Upper lobe of left lung (tissue), 6 donors: ENCODE data around the gene TNFSF12. TPM values are rescaled to one million over a fixed set of nuclear protein-coding genes. Genes with fewer than 3 reads are reported as not detected.

ENCODE experiments used
- ATAC-seq, 2 donors: fragments of 200-7000 bp; cut with Tn5 transposase; one replicate each; pipeline ENCODE4 v1.9.1; 2022; ENCODE audit warnings: mild to moderate bottlenecking in 2 of 2, moderate library complexity in 2 of 2; ENCODE audit not compliant: low FRiP score in 2 of 2
- DNase-seq, 2 donors: peaks; one replicate each; pipeline ENCODE4 v3.0.0-alpha.2; 2019 to 2020
- H3K27ac ChIP-seq, 4 donors: fragments of 200-600 bp; sonication (generic); one replicate each; pipeline ENCODE4 v1.5.1; 2016 to 2019
- H3K27me3 ChIP-seq, 4 donors: fragments of 200-600 bp; sonication (generic); one replicate each; pipeline ENCODE4 v1.5.1; 2017 to 2019
- H3K36me3 ChIP-seq, 4 donors: fragments of 200-600 bp; sonication (generic); one replicate each; pipeline ENCODE4 v1.5.1; 2016 to 2019
- H3K4me1 ChIP-seq, 4 donors: fragments of 200-600 bp; sonication (generic); one replicate each; pipeline ENCODE4 v1.5.1; 2018 to 2019
- H3K4me3 ChIP-seq, 4 donors: fragments of 200-600 bp; sonication (generic); one replicate each; pipeline ENCODE4 v1.5.1; 2017 to 2019; ENCODE audit warnings: mild to moderate bottlenecking in 2 of 4, moderate library complexity in 1 of 4
- H3K9me3 ChIP-seq, 4 donors: fragments of 200-600 bp; sonication (generic); one replicate each; pipeline ENCODE4 v1.5.1; 2018 to 2019
- CTCF ChIP-seq, 6 experiments: fragments of 450-650 bp in 4 of 6; fragments of 200-600 bp in 2 of 6; sonication (generic) in 2 of 6; IDR thresholded peaks; one replicate each; pipeline ENCODE4 v1.5.1; 2016 to 2019; ENCODE audit warnings: antibody characterized with exemption in 6 of 6
- EP300 ChIP-seq, 4 donors: sonication (generic); formaldehyde crosslinking; IDR thresholded peaks; one replicate each; pipeline ENCODE4 v1.5.1; 2017; ENCODE audit warnings: antibody characterized with exemption in 4 of 4, control low read depth in 2 of 4
- POLR2A ChIP-seq, 4 donors: fragments of 450-650 bp; IDR thresholded peaks; one replicate each; pipeline ENCODE4 v1.5.1; 2016 to 2017; ENCODE audit warnings: antibody characterized with exemption in 4 of 4, mild to moderate bottlenecking in 2 of 4
- POLR2AphosphoS5 ChIP-seq, 2 donors: sonication (generic); formaldehyde crosslinking; IDR thresholded peaks; one replicate each; pipeline ENCODE4 v1.5.1; 2017; ENCODE audit warnings: antibody characterized with exemption in 2 of 2
- WGBS, 2 donors: methylation state at CpG; one replicate each; pipeline ENCODE4 v1.1.5; 2017 to 2018; 5-methylcytosine and 5-hydroxymethylcytosine counted together
- total RNA-seq, 6 donors: library from RNA; depleted of rRNA in 4 of 6; stranded (reverse); fragments of >200 nt in 4 of 6; gene quantifications; one replicate each; pipeline versions ENCODE4 v1.1.0 to v1.2.1, GENCODE V29; 2016 to 2021
- donor health status: DM: no; HTN: no; CAD: no; lungs with moderate emphysema.
- donor health status: DM: no; HTN: yes; CAD: no; lungs with severe emphysema.

TNFSF12 gene
- total RNA-seq, 6 donors from 2014 or later, result 32.3 to 158 (median 73.2) TPM

DNA sequence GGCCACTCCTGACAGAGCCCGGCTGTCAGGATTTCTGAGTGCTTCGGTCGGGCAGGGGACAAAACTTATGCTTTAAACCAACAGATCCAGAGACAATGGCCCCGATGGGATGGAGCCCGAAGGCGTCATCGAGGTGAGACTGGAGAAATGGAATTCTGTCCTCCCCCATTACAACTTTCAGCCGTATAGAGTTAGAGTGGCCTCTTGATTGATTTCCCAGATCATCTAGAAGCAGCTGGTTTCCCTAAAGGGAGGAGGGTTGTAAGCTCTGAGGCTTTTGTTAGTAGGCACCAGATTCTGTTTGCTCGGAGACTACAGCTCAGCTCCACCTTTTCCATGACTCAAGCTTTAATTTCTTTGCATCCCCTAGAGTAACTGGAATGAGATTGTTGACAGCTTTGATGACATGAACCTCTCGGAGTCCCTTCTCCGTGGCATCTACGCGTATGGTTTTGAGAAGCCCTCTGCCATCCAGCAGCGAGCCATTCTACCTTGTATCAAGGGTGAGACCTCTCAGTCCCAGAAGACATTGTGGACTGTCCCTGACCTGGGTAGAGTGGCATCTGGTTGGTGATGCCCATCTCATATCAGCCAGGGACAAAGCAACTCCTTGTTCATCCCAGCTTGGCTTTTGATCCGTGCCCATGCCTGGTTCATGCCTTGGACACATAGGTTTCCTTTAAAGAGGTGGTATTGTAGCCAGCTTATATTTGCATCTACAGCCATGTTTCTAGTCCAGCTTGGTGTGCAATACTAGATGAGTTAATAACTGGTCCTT is 25.5 kb downstream of the TNFSF12 start:
- Histone ChIP-seq H3K4me3 (peak overlapping the region; percentile 75 to 100 (median 82)), H3K4me1 (peaks cover 44 to 61% (median 53%) of the 10 kb centered on the region in 4 donors), H3K27ac (peak overlapping the region; percentile 97 to 100 (median 98)), H3K27me3 (no peaks in the 10 kb centered on the region), H3K36me3 (peaks cover 44 to 73% (median 62%) of the 10 kb centered on the region in 4 donors), H3K9me3 (no peaks in the 10 kb centered on the region)
- no peak for ATAC-seq
- 24 to 31% methylated on average over 14 to 15 of the region's 15 CpGs for WGBS, 2 donors
- no peak for DNase-seq
- peak in 1 of 2 donors; percentile 6 for TF ChIP-seq POLR2AphosphoS5 (IDR thresholded peaks at IDR 0.05)
- TF ChIP-seq CTCF (IDR thresholded peaks at IDR 0.05), result no peak

- 82% methylated on average over 1 of the region's 1 CpG; no CpG with 5 or more reads in 1 of the 2 donors for WGBS, 2 donors
- peaks cover 44 to 63% (median 57%) of the 10 kb centered on the region in 4 donors for H3K36me3 ChIP-seq
- H3K9me3 ChIP-seq, result no peaks in the 10 kb centered on the region
- no peak for ATAC-seq
- no peaks in the 10 kb centered on the region for H3K27me3 ChIP-seq
- H3K4me3 ChIP-seq, result peak overlapping the region in 1 of 4 donors; percentile 75
- peaks cover 55 to 71% (median 64%) of the 10 kb centered on the region in 4 donors for H3K4me1 ChIP-seq
- no peak for DNase-seq
- H3K27ac ChIP-seq, result peak overlapping the region in 2 of 4 donors; percentile 34 to 97
- TF ChIP-seq EP300 (IDR thresholded peaks at IDR 0.05) (no peak), CTCF (IDR thresholded peaks at IDR 0.05) (no peak), POLR2AphosphoS5 (IDR thresholded peaks at IDR 0.05) (no peak), POLR2A (IDR thresholded peaks at IDR 0.05) (no peak)
These were observed 26.6 kb downstream of the TNFSF12 start for GRCh38 chr17:7575481-7575883.

GRCh38 chr17:7575959-7576358 is 27.1 kb downstream of the TNFSF12 start:
- H3K27me3 ChIP-seq, result no peaks in the 10 kb centered on the region
- TF ChIP-seq POLR2AphosphoS5 (IDR thresholded peaks at IDR 0.05), result no peak
- no peak for TF ChIP-seq EP300 (IDR thresholded peaks at IDR 0.05)
- no peak for TF ChIP-seq CTCF (IDR thresholded peaks at IDR 0.05)
- no peak for TF ChIP-seq POLR2A (IDR thresholded peaks at IDR 0.05)
- H3K4me1 ChIP-seq, result peaks cover 57 to 75% (median 67%) of the 10 kb centered on the region in 4 donors
- 78 to 89% methylated on average over 7 of the region's 7 CpGs for WGBS, 2 donors
- peak overlapping the region in 1 of 4 donors; percentile 75 for H3K4me3 ChIP-seq
- no peaks in the 10 kb centered on the region for H3K9me3 ChIP-seq
- no peak for DNase-seq
- H3K36me3 ChIP-seq, result peaks cover 44 to 58% (median 52%) of the 10 kb centered on the region in 4 donors
- ATAC-seq, result no peak
- peak overlapping the region in 1 of 4 donors; percentile 97 for H3K27ac ChIP-seq

DNA sequence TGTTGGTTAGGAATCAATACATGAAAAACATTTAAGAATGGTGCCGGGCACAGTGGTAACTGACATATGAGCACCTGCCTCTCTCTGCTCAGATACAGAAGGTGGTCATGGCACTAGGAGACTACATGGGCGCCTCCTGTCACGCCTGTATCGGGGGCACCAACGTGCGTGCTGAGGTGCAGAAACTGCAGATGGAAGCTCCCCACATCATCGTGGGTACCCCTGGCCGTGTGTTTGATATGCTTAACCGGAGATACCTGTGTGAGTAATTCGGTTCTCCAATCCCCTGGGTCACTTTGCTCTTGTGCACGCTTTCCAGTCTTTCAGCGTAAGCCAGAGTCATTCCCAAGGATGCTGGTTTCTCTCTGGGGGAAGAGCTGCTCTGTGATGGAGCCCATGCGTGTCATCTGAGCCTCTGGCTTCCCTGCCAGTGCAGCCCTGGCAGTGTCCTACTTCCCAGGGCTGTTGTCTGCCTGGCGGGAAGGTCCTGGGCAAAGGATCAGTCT is 27.6 kb downstream of the TNFSF12 start:
- Histone ChIP-seq H3K4me3 (peak overlapping the region in 1 of 4 donors; percentile 75), H3K36me3 (peaks cover 44 to 55% (median 49%) of the 10 kb centered on the region in 4 donors), H3K27ac (no peak overlapping the region)

More for the DNA sequence above, 27.6 kb downstream of the TNFSF12 start:
- ATAC-seq, result no peak
- no peak for DNase-seq
- Histone ChIP-seq H3K4me1 (peaks cover 55 to 79% (median 69%) of the 10 kb centered on the region in 4 donors), H3K9me3 (no peaks in the 10 kb centered on the region), H3K27me3 (no peaks in the 10 kb centered on the region)
- TF ChIP-seq POLR2AphosphoS5 (IDR thresholded peaks at IDR 0.05) (no peak), EP300 (IDR thresholded peaks at IDR 0.05) (no peak), CTCF (IDR thresholded peaks at IDR 0.05) (no peak), POLR2A (IDR thresholded peaks at IDR 0.05) (no peak)
- 79 to 87% methylated on average over 14 of the region's 14 CpGs for WGBS, 2 donors
